ENCODE measurements around the gene HDAC11. TPM values are rescaled to one million over a fixed set of nuclear protein-coding genes. Genes with fewer than 3 reads are reported as not detected.

HDAC11 gene
- total and polyA plus RNA-seq, 2 of the 13 experiments (the other 11 are each of a cell fraction or from before 2014, with no cell fraction given): 13.7 to 33.1 TPM

GRCh38 chr3:13470894-13471574, 9.1 kb upstream of the HDAC11 start (continued):
- TF ChIP-seq ARID5B (CRISPR knock-in tag; IDR thresholded peaks at IDR 0.05): peak; percentile 95
- TF ChIP-seq ZNF136 (CRISPR knock-in tag; IDR thresholded peaks at IDR 0.05; ENCODE audit: low read depth): no peak
- TF ChIP-seq, protein P1, sequence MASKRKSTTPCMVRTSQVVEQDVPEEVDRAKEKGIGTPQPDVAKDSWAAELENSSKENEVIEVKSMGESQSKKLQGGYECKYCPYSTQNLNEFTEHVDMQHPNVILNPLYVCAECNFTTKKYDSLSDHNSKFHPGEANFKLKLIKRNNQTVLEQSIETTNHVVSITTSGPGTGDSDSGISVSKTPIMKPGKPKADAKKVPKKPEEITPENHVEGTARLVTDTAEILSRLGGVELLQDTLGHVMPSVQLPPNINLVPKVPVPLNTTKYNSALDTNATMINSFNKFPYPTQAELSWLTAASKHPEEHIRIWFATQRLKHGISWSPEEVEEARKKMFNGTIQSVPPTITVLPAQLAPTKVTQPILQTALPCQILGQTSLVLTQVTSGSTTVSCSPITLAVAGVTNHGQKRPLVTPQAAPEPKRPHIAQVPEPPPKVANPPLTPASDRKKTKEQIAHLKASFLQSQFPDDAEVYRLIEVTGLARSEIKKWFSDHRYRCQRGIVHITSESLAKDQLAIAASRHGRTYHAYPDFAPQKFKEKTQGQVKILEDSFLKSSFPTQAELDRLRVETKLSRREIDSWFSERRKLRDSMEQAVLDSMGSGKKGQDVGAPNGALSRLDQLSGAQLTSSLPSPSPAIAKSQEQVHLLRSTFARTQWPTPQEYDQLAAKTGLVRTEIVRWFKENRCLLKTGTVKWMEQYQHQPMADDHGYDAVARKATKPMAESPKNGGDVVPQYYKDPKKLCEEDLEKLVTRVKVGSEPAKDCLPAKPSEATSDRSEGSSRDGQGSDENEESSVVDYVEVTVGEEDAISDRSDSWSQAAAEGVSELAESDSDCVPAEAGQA (IDR thresholded peaks at IDR 0.05; ENCODE audit: low read depth): 0 out of 2 replicates have a peak, but pooled peaks have one; percentile 27
- TF ChIP-seq, protein P1 (CRISPR knock-in tag; IDR thresholded peaks at IDR 0.05; ENCODE audit: borderline replicate concordance): no peak
- peak; percentile 92 for TF ChIP-seq RARA (CRISPR knock-in tag; IDR thresholded peaks at IDR 0.05)
- 0 out of 2 replicates have a peak, but pooled peaks have one; percentile 16 for TF ChIP-seq ZNF780A (CRISPR knock-in tag; IDR thresholded peaks at IDR 0.05)
- TF ChIP-seq MIER3 (CRISPR knock-in tag; IDR thresholded peaks at IDR 0.05; ENCODE audit: borderline replicate concordance): peak; percentile 96
- peak; percentile 68; the same call in 1 of the 2 replicates for TF ChIP-seq ZNF335 (CRISPR knock-in tag; IDR thresholded peaks at IDR 0.05)
- peak; percentile 86; the same call in 1 of the 2 replicates for TF ChIP-seq ZNF768 (CRISPR knock-in tag; IDR thresholded peaks at IDR 0.05)
- no peak for TF ChIP-seq ZNF382 (CRISPR knock-in tag; IDR thresholded peaks at IDR 0.05; ENCODE audit: borderline replicate concordance)
- no peak for TF ChIP-seq MBD4 (IDR thresholded peaks at IDR 0.05; ENCODE audit: borderline replicate concordance, low read length)
- TF ChIP-seq CBX1 (IDR thresholded peaks at IDR 0.05; ENCODE audit: low read depth): peak; percentile 82
- TF ChIP-seq ARNTL (CRISPR knock-in tag; IDR thresholded peaks at IDR 0.05): peak; percentile 88
- TF ChIP-seq PAWR (CRISPR knock-in tag; IDR thresholded peaks at IDR 0.05; ENCODE audit: borderline replicate concordance): no peak
- TF ChIP-seq ZNF468 (CRISPR knock-in tag; IDR thresholded peaks at IDR 0.05): no peak
- TF ChIP-seq, protein P2, sequence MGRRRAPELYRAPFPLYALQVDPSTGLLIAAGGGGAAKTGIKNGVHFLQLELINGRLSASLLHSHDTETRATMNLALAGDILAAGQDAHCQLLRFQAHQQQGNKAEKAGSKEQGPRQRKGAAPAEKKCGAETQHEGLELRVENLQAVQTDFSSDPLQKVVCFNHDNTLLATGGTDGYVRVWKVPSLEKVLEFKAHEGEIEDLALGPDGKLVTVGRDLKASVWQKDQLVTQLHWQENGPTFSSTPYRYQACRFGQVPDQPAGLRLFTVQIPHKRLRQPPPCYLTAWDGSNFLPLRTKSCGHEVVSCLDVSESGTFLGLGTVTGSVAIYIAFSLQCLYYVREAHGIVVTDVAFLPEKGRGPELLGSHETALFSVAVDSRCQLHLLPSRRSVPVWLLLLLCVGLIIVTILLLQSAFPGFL (CRISPR knock-in tag; IDR thresholded peaks at IDR 0.05): no peak
- no peak for TF ChIP-seq RBM39 (IDR thresholded peaks at IDR 0.05; ENCODE audit: low read depth, low read length, poor library complexity, severe bottlenecking)
- TF ChIP-seq ZNF234 (CRISPR knock-in tag; conservative IDR thresholded peaks at IDR 0.05): no peak
- 0 out of 2 replicates have a peak, but pooled peaks have one; percentile 65 for TF ChIP-seq ZNF317 (CRISPR knock-in tag; IDR thresholded peaks at IDR 0.05)
- TF ChIP-seq ZNF550 (CRISPR knock-in tag; IDR thresholded peaks at IDR 0.05; ENCODE audit: borderline replicate concordance): no peak

Measured in HepG2 (cell line).